CD4-positive, alpha-beta memory T cell (primary cell): ENCODE results near the gene TGOLN2. TPM values are rescaled to one million over a fixed set of nuclear protein-coding genes. Genes with fewer than 3 reads are reported as not detected.
"Not testable (repeated sequence)": the region's sequence is repeated elsewhere in the genome, so short reads cannot be mapped to it uniquely, and the experiment has no call there.

Source experiments
- CTCF ChIA-PET: fragments of 350-600 bp; sonication (Branson Sonifier 250); formaldehyde crosslinking; loops from one replicate; lab custom pipeline; 2021; ENCODE audit warnings: inconsistent platforms; ENCODE audit not compliant: partially characterized antibody; lab: Charles Lee
- POLR2A ChIA-PET: fragments of 350-600 bp; sonication (Branson Sonifier 250); formaldehyde crosslinking; loops from one replicate; lab custom pipeline; 2021; ENCODE audit not compliant: partially characterized antibody; lab: Charles Lee
- DNase-seq, 5 donors: peaks; one replicate each; pipeline versions ENCODE4 v3.0.0 to v3.0.0-alpha.2; 2020 to 2022; ENCODE audit warnings: mixed read lengths in 1 of 5
- H3K27ac ChIP-seq: one replicate; pipeline ENCODE4 v1.7.0; 2013; ENCODE audit warnings: low read depth, low read length
- H3K27me3 ChIP-seq: 2 replicates; pipeline ENCODE4 v1.7.0; 2013; ENCODE audit warnings: mild to moderate bottlenecking, low read length, moderate library complexity; ENCODE audit not compliant: insufficient read depth
- H3K36me3 ChIP-seq: 2 replicates; pipeline ENCODE4 v1.7.0; 2013; ENCODE audit warnings: mild to moderate bottlenecking, low read length, moderate library complexity; ENCODE audit not compliant: insufficient read depth
- H3K4me1 ChIP-seq: 2 replicates; pipeline ENCODE4 v1.7.0; 2013; ENCODE audit warnings: mild to moderate bottlenecking, low read length, moderate library complexity; ENCODE audit not compliant: insufficient read depth
- H3K4me3 ChIP-seq, 2 donors: one replicate each; pipeline ENCODE4 v1.7.0; 2013; ENCODE audit warnings: low read length in 2 of 2, mild to moderate bottlenecking in 1 of 2
- H3K9me3 ChIP-seq, 2 donors: one replicate each; pipeline ENCODE4 v1.7.0; 2013; ENCODE audit warnings: low read length in 2 of 2, control low read depth in 1 of 2; ENCODE audit not compliant: control insufficient read depth in 1 of 2
- H3K27ac Mint-ChIP-seq, 7 donors: one replicate each; pipeline ENCODE4 v1.8.0; 2020 to 2021; ENCODE audit warnings: mixed read lengths in 7 of 7, mild to moderate bottlenecking in 6 of 7, inconsistent platforms in 3 of 7, moderate library complexity in 3 of 7
- H3K27me3 Mint-ChIP-seq, 2 donors: one replicate each; pipeline ENCODE4 v1.8.0; 2020 to 2021; ENCODE audit warnings: mixed read lengths in 2 of 2
- H3K36me3 Mint-ChIP-seq, 2 donors: one replicate each; pipeline ENCODE4 v1.8.0; 2020 to 2021; ENCODE audit warnings: mixed read lengths in 2 of 2, inconsistent platforms in 1 of 2, mild to moderate bottlenecking in 1 of 2
- H3K4me1 Mint-ChIP-seq, 4 donors: one replicate each; pipeline ENCODE4 v1.8.0; 2020 to 2021; ENCODE audit warnings: mixed read lengths in 4 of 4, mild to moderate bottlenecking in 1 of 4
- H3K4me3 Mint-ChIP-seq, 8 donors: one replicate each; pipeline ENCODE4 v1.8.0; 2020 to 2021; ENCODE audit warnings: mixed read lengths in 8 of 8, mild to moderate bottlenecking in 7 of 8, moderate library complexity in 6 of 8, inconsistent platforms in 3 of 8
- H3K9me3 Mint-ChIP-seq, 8 donors: one replicate each; pipeline ENCODE4 v1.8.0; 2020 to 2021; ENCODE audit warnings: mixed read lengths in 8 of 8, mild to moderate bottlenecking in 5 of 8, inconsistent platforms in 3 of 8, moderate library complexity in 1 of 8
- intact Hi-C: fragments of 100-400 bp; cut with micrococcal nuclease; formaldehyde crosslinking; loops from one replicate; pipeline ENCODE4 v1.15.1; 2023
- polyA plus RNA-seq, 2 donors: library from polyadenylated mRNA; unstranded; fragments of 300-500 nt; fragmentation: Illumina TruSeq; gene quantifications; one replicate each; pipeline ENCODE4 v1.2.3, GENCODE V29; 2021
- total RNA-seq, 2 experiments: library from RNA; stranded (reverse); gene quantifications; one replicate each; pipeline ENCODE4 v1.2.3, GENCODE V29; 2021

Gene TGOLN2
- total and polyA plus RNA-seq, 4 experiments from 2014 or later, result 29.8 to 195 (median 121) TPM

- intact Hi-C loops, result no loop called here
- H3K27me3 ChIP-seq, result no peaks in the 10 kb centered on the region
- H3K27ac ChIP-seq, result no peak overlapping the region
- no peaks in the 10 kb centered on the region for H3K4me1 ChIP-seq
- Mint-ChIP-seq H3K4me1 (no peaks in the 10 kb centered on the region), H3K36me3 (peaks cover 17 to 34% of the 10 kb centered on the region in 2 donors), H3K27ac (peak overlapping the region in 1 of 7 donors; percentile 38), H3K27me3 (no peaks in the 10 kb centered on the region), H3K9me3 (no peaks in the 10 kb centered on the region), H3K4me3 (no peak overlapping the region)
- no peaks in the 10 kb centered on the region for H3K9me3 ChIP-seq
- peaks cover 11% of the 10 kb centered on the region for H3K36me3 ChIP-seq
- no peak overlapping the region for H3K4me3 ChIP-seq
- POLR2A ChIA-PET, result no interaction called here
- no peak for DNase-seq
- CTCF ChIA-PET, result interaction anchor here (1.5 kb wide), 1 partner anchor 69 kb away, joined by 3 read pairs; no protein-coding TSS in a partner anchor
Measured at GRCh38 chr2:85367180-85367579, 39.4 kb upstream of the TGOLN2 start.

- CTCF ChIA-PET, POLR2A ChIA-PET, H3K9me3 ChIP-seq, DNase-seq, H3K9me3 Mint-ChIP-seq, H3K4me3 ChIP-seq, H3K27ac ChIP-seq, intact Hi-C loops, H3K27ac Mint-ChIP-seq, H3K4me3 Mint-ChIP-seq, H3K27me3 Mint-ChIP-seq, H3K4me1 ChIP-seq, H3K27me3 ChIP-seq: not testable (repeated sequence)
- H3K36me3 ChIP-seq, result peaks cover 13% of the 10 kb centered on the region
- Mint-ChIP-seq H3K36me3 (peaks cover 34 to 46% of the 10 kb centered on the region in 2 donors), H3K4me1 (peaks cover 6 to 15% (median 10%) of the 10 kb centered on the region in 4 donors)
Measured at GRCh38 chr2:85362653-85363387, 35.0 kb upstream of the TGOLN2 start.

DNA sequence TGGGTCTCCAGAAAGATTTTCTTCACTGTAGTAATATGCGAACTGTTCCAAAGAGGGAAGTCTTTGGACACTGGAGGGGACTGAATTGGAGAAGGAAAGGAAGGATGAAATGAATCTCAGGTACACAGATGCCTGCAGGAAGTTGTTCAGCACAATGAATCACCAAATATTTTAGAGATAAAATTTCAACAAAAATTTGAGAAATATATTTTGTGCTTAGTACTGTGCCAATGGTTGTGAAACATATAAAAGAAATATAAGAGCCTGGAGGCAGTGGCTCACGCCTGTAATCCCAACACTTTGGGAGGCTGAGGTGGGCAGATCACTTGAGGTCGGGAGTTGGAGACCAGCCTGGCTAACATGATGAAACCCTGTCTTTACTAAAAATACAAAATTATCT is 29.9 kb upstream of the TGOLN2 start:
- H3K9me3 Mint-ChIP-seq, result no peaks in the 10 kb centered on the region
- H3K27me3 Mint-ChIP-seq, result no peaks in the 10 kb centered on the region
- no peaks in the 10 kb centered on the region for H3K27me3 ChIP-seq
- H3K27ac Mint-ChIP-seq, result no peak overlapping the region
- no peaks in the 10 kb centered on the region for H3K9me3 ChIP-seq
- intact Hi-C loops, result no loop called here
- CTCF ChIA-PET, result no interaction called here
- no peak overlapping the region for H3K27ac ChIP-seq
- H3K4me3 Mint-ChIP-seq, result peak overlapping the region in 1 of 8 donors; percentile 9
- POLR2A ChIA-PET, result interaction anchor here (0.6 to 10.9 kb wide), 3 partner anchors 31 to 809 kb away, joined by 3 to 240 read pairs (median 3); partner anchors contain the start of gene TGOLN2
- no peak overlapping the region for H3K4me3 ChIP-seq
- peaks cover 37 to 53% of the 10 kb centered on the region in 2 donors for H3K36me3 Mint-ChIP-seq
- H3K4me1 Mint-ChIP-seq, result peaks cover 28 to 62% (median 46%) of the 10 kb centered on the region in 4 donors
- H3K36me3 ChIP-seq, result peaks cover 9% of the 10 kb centered on the region
- no peak for DNase-seq
- peaks cover 40% of the 10 kb centered on the region for H3K4me1 ChIP-seq

- Histone ChIP-seq H3K27me3 (no peaks in the 10 kb centered on the region), H3K4me3 (no peak overlapping the region), H3K27ac (no peak overlapping the region), H3K36me3 (peaks cover 9% of the 10 kb centered on the region), H3K4me1 (peaks cover 44% of the 10 kb centered on the region), H3K9me3 (no peaks in the 10 kb centered on the region)
- peak overlapping the region in 3 of 8 donors; percentile 97 to 100 (median 100) for H3K4me3 Mint-ChIP-seq
- peaks cover 28 to 69% (median 52%) of the 10 kb centered on the region in 4 donors for H3K4me1 Mint-ChIP-seq
- ChIA-PET POLR2A (interaction anchor here (4.2 to 10.9 kb wide), 2 partner anchors 30 to 183 kb away, joined by 43 to 240 read pairs; partner anchors contain the start of genes MAT2A and TGOLN2), CTCF (interaction anchor here (1.4 kb wide), 1 partner anchor 195 kb away, joined by 3 read pairs; no protein-coding TSS in a partner anchor)
- H3K27me3 Mint-ChIP-seq, result no peaks in the 10 kb centered on the region
- H3K9me3 Mint-ChIP-seq, result no peaks in the 10 kb centered on the region
- DNase-seq, result no peak
- H3K36me3 Mint-ChIP-seq, result peaks cover 30 to 51% of the 10 kb centered on the region in 2 donors
- H3K27ac Mint-ChIP-seq, result no peak overlapping the region
- intact Hi-C loops, result no loop called here
Measured at GRCh38 chr2:85356186-85356585, 28.4 kb upstream of the TGOLN2 start.

DNA sequence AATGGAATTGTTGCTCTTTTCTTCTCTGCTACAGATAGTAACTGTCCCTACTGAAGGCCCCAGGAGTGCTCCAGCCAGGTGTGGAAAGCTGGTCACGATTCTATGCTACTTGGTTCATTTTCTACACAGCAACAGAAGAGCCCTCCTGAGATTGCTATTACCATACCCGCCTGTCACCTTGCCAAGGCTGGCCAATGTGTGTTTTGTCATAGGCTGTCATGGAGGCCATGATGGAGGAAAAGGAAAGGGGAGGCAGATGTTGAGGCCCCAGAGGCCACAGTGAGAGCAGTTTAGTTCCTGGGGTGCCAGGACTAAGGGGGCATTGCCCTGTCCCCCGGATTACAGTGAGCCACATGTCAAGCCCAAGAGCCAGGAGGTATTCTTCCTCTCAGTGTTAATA is 27.7 kb upstream of the TGOLN2 start:
- H3K4me1 Mint-ChIP-seq, result peaks cover 30 to 74% (median 56%) of the 10 kb centered on the region in 4 donors
- H3K27ac Mint-ChIP-seq, result peak overlapping the region in 6 of 7 donors; percentile 48 to 100 (median 84)
- H3K36me3 Mint-ChIP-seq, result peaks cover 33 to 56% of the 10 kb centered on the region in 2 donors
- H3K27me3 Mint-ChIP-seq, result no peaks in the 10 kb centered on the region
- peak overlapping the region; percentile 97 to 100 (median 99) for H3K4me3 Mint-ChIP-seq
- Histone ChIP-seq H3K4me3 (peak overlapping the region; percentile 64 to 81), H3K4me1 (peaks cover 44% of the 10 kb centered on the region), H3K27ac (peak overlapping the region; percentile 94), H3K36me3 (peaks cover 13% of the 10 kb centered on the region), H3K27me3 (no peaks in the 10 kb centered on the region), H3K9me3 (no peaks in the 10 kb centered on the region)
- no peak for DNase-seq
- no peaks in the 10 kb centered on the region for H3K9me3 Mint-ChIP-seq
- intact Hi-C loops, result loop anchor here (2.0 kb wide), 1 partner anchor 53 kb away; no protein-coding TSS in a partner anchor
- ChIA-PET POLR2A (interaction anchor here (0.7 to 10.9 kb wide), 11 partner anchors 9 to 260 kb away, joined by 4 to 240 read pairs (median 7); partner anchors contain the start of genes MAT2A, TGOLN2 and USP39), CTCF (interaction anchor here (2.6 kb wide), 1 partner anchor 28 kb away, joined by 12 read pairs; the partner anchor contains the start of gene TGOLN2)

DNA sequence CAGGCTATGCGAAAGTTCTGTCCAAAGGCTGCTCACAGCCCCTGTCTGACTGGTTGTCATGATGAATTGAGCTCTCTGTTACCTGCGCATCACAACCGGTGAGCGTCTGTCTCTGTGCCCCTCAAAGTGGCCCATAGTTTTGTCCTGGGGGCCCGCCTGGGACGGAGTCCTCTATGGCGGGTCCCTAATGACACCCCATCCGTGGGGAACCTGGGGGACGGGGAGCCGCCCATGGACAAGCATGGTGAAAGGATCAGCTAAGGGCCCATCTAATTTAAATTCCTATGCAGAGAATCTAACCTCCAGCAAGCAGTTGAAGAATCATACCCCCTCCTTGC is 27.3 kb upstream of the TGOLN2 start:
- Histone ChIP-seq H3K27me3 (no peaks in the 10 kb centered on the region), H3K27ac (peak overlapping the region; percentile 94), H3K4me3 (peak overlapping the region; percentile 64 to 81), H3K9me3 (no peaks in the 10 kb centered on the region), H3K36me3 (peaks cover 18% of the 10 kb centered on the region), H3K4me1 (peaks cover 44% of the 10 kb centered on the region)
- intact Hi-C loops, result loop anchor here (2.0 kb wide), 1 partner anchor 54 kb away; no protein-coding TSS in a partner anchor
- ChIA-PET POLR2A (interaction anchor here (0.7 to 10.9 kb wide), 22 partner anchors 9 to 261 kb away, joined by 3 to 240 read pairs (median 6); partner anchors contain the start of genes MAT2A, RNF181, SH2D6 and TGOLN2), CTCF (interaction anchor here (1.1 to 2.6 kb wide), 4 partner anchors 9 to 196 kb away, joined by 4 to 12 read pairs (median 6); partner anchors contain the start of gene TGOLN2)
- peak overlapping the region; percentile 97 to 100 (median 99) for H3K4me3 Mint-ChIP-seq
- H3K9me3 Mint-ChIP-seq, result no peaks in the 10 kb centered on the region
- H3K27me3 Mint-ChIP-seq, result no peaks in the 10 kb centered on the region
- H3K27ac Mint-ChIP-seq, result peak overlapping the region; percentile 94 to 100 (median 99)
- DNase-seq, result no peak
- peaks cover 38 to 58% of the 10 kb centered on the region in 2 donors for H3K36me3 Mint-ChIP-seq
- H3K4me1 Mint-ChIP-seq, result peaks cover 30 to 77% (median 57%) of the 10 kb centered on the region in 4 donors
